SU-DHL-6 (cell line): ENCODE data around the gene ZNF467.

ENCODE experiments used
- EZH2phosphoT487 ChIP-seq: fragments of 200-600 bp; sonication (generic), shearing (Covaris generic); conservative IDR thresholded peaks from 2 replicates; pipeline ENCODE4 v1.6.1; 2018; ENCODE audit warnings: mild to moderate bottlenecking, antibody characterized with exemption, low read length, moderate library complexity, mixed read lengths
- TF ChIP-seq, protein P1 (sequence below): fragments of 200-600 bp; sonication (generic); IDR thresholded peaks from one replicate; pipeline ENCODE4 v1.5.1; 2017; ENCODE audit warnings: antibody characterized with exemption, mild to moderate bottlenecking, low read length, moderate library complexity; ENCODE audit not compliant: insufficient read depth, poor library complexity, severe bottlenecking

DNA sequence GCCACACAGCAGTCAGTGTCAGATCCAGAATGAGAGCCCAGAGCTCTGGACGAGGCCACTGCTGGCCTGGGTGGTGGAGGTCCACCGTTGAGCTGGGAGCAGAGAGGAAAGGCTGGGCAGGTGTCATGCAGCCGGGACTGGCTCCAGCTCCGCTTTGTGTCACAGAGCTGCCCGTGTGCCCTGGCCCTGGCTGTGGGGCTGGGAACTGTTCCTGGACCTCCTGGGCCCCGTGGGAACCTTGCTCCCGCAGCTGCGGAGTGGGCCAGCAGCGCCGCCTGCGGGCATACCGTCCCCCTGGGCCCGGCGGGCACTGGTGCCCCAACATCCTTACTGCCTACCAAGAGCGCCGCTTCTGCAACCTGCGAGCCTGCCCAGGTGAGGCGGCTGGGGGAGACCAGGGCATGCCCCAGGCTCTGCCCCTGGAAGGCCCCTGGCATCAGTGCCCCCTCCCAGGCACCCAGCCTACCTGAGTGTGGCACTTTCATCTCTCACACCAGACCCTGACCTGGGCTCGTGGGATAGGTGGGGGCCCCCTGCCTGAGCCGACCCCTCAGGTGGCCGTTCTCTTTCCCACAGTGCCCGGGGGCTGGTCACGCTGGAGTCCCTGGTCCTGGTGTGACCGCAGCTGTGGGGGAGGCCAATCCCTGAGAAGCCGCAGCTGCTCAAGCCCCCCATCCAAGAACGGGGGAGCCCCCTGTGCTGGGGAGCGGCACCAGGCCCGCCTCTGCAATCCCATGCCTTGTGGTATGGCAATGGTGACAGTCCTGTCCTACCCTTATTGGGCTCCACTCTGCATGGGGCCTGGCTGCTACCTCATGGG, 46.0 kb upstream of the ZNF467 start:
- TF ChIP-seq, protein P1, sequence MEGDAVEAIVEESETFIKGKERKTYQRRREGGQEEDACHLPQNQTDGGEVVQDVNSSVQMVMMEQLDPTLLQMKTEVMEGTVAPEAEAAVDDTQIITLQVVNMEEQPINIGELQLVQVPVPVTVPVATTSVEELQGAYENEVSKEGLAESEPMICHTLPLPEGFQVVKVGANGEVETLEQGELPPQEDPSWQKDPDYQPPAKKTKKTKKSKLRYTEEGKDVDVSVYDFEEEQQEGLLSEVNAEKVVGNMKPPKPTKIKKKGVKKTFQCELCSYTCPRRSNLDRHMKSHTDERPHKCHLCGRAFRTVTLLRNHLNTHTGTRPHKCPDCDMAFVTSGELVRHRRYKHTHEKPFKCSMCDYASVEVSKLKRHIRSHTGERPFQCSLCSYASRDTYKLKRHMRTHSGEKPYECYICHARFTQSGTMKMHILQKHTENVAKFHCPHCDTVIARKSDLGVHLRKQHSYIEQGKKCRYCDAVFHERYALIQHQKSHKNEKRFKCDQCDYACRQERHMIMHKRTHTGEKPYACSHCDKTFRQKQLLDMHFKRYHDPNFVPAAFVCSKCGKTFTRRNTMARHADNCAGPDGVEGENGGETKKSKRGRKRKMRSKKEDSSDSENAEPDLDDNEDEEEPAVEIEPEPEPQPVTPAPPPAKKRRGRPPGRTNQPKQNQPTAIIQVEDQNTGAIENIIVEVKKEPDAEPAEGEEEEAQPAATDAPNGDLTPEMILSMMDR = no peak
- no peak for TF ChIP-seq EZH2phosphoT487
